Gastroesophageal sphincter (tissue), 4 donors: ENCODE data around the gene CYP4F11. TPM values are rescaled to one million over a fixed set of nuclear protein-coding genes. Genes with fewer than 3 reads are reported as not detected.
"Not testable (repeated sequence)": the region's sequence is repeated elsewhere in the genome, so short reads cannot be mapped to it uniquely, and the experiment has no call there.

Experiments
- ATAC-seq: fragments of 150-250 bp; one replicate; pipeline ENCODE4 v1.9.1; 2016; ENCODE audit warnings: mild to moderate bottlenecking, moderate library complexity
- H3K27ac ChIP-seq, 4 donors: fragments of 200-600 bp; sonication (generic) in 3 of 4; 1 replicate in 3 of 4; 2 replicates in 1 of 4; pipeline ENCODE4 v1.5.1; 2016 to 2019
- H3K27me3 ChIP-seq: fragments of 200-600 bp; sonication (generic); one replicate; pipeline ENCODE4 v1.5.1; 2019
- H3K36me3 ChIP-seq, 2 donors: fragments of 200-600 bp; sonication (generic); one replicate each; pipeline ENCODE4 v1.5.1; 2019; ENCODE audit warnings: control low read depth in 1 of 2
- H3K4me1 ChIP-seq, 3 donors: fragments of 200-600 bp; sonication (generic); 1 replicate in 2 of 3; 2 replicates in 1 of 3; pipeline ENCODE4 v1.5.1; 2016 to 2019; ENCODE audit warnings: control low read depth in 2 of 3
- H3K4me3 ChIP-seq, 2 donors: fragments of 200-600 bp; sonication (generic); one replicate each; pipeline ENCODE4 v1.5.1; 2019; ENCODE audit warnings: mild to moderate bottlenecking in 1 of 2, moderate library complexity in 1 of 2
- H3K9me3 ChIP-seq, 3 donors: fragments of 200-600 bp; sonication (generic); one replicate each; pipeline ENCODE4 v1.5.1; 2017 to 2019; ENCODE audit warnings: control low read depth in 2 of 3
- EP300 ChIP-seq: sonication (generic); formaldehyde crosslinking; IDR thresholded peaks from one replicate; pipeline ENCODE4 v1.6.1; 2017; ENCODE audit warnings: antibody characterized with exemption, mild to moderate bottlenecking
- POLR2A ChIP-seq, 2 donors: fragments of 450-650 bp; IDR thresholded peaks; one replicate each; pipeline ENCODE4 v1.6.1; 2017; ENCODE audit warnings: antibody characterized with exemption in 2 of 2, mild to moderate bottlenecking in 2 of 2, moderate library complexity in 1 of 2
- POLR2AphosphoS5 ChIP-seq: sonication (generic); formaldehyde crosslinking; IDR thresholded peaks from one replicate; pipeline ENCODE4 v1.6.1; 2017; ENCODE audit warnings: antibody characterized with exemption
- WGBS, 2 donors: methylation state at CpG; one replicate each; pipeline ENCODE4 v1.1.5; 2018; ENCODE audit warnings: low coverage in 1 of 2; 5-methylcytosine and 5-hydroxymethylcytosine counted together
- total RNA-seq, 4 donors: library from RNA; depleted of rRNA; stranded (reverse); fragments of >200 nt; gene quantifications; one replicate each; pipeline ENCODE4 v1.1.0, GENCODE V29; 2016
- TF ChIP-seq, protein P1 (sequence below), 4 experiments: fragments of 200-600 bp in 2 of 4; fragments of 450-650 bp in 2 of 4; sonication (generic) in 1 of 4; IDR thresholded peaks; one replicate each; pipeline ENCODE4 v1.5.1; 2017 to 2019; ENCODE audit warnings: antibody characterized with exemption in 4 of 4, mild to moderate bottlenecking in 2 of 4, moderate library complexity in 2 of 4

CYP4F11 gene
- total RNA-seq, 4 donors from 2014 or later, result 2.3 TPM; not detected in 2

- no CpG with 5 or more reads among the region's 44 CpGs for WGBS, 2 donors
- TF ChIP-seq POLR2A (IDR thresholded peaks at IDR 0.05) (no peak), POLR2AphosphoS5 (no peak), EP300 (no peak)
- TF ChIP-seq, protein P1, sequence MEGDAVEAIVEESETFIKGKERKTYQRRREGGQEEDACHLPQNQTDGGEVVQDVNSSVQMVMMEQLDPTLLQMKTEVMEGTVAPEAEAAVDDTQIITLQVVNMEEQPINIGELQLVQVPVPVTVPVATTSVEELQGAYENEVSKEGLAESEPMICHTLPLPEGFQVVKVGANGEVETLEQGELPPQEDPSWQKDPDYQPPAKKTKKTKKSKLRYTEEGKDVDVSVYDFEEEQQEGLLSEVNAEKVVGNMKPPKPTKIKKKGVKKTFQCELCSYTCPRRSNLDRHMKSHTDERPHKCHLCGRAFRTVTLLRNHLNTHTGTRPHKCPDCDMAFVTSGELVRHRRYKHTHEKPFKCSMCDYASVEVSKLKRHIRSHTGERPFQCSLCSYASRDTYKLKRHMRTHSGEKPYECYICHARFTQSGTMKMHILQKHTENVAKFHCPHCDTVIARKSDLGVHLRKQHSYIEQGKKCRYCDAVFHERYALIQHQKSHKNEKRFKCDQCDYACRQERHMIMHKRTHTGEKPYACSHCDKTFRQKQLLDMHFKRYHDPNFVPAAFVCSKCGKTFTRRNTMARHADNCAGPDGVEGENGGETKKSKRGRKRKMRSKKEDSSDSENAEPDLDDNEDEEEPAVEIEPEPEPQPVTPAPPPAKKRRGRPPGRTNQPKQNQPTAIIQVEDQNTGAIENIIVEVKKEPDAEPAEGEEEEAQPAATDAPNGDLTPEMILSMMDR (IDR thresholded peaks at IDR 0.05), result no peak
- Histone ChIP-seq H3K4me1 (peaks cover 0 to 6% (median 0%) of the 10 kb centered on the region in 3 donors), H3K27me3 (peaks cover 74% of the 10 kb centered on the region), H3K27ac (no peak overlapping the region), H3K4me3 (no peak overlapping the region), H3K9me3 (peaks cover 0 to 28% (median 0%) of the 10 kb centered on the region in 3 donors), H3K36me3 (no peaks in the 10 kb centered on the region)
- no peak for ATAC-seq
Measured at GRCh38 chr19:15911599-15912235, 22.6 kb downstream of the CYP4F11 start.

DNA sequence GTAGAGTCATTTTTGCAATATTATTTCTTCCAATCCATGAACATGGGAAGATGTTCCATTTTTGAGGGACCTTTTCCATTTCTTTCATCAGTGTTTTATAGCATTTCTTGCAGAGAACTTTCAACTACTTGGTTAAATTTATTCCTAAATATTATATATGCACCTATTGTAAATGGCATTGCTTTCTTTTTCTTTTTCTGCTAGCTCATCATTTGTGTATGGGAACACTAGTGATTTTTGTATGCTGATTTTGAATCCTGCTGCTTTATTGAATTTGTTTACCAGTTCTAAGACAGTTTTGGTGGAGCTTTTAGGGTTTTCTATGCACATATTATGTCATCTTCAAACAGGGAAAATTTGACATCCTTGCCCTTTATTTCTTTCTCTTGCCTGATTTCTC is 29.3 kb downstream of the CYP4F11 start:
- Histone ChIP-seq H3K27me3 (peaks cover 64% of the 10 kb centered on the region), H3K36me3 (no peaks in the 10 kb centered on the region), H3K9me3 (no peaks in the 10 kb centered on the region), H3K4me1 (no peaks in the 10 kb centered on the region), H3K27ac (no peak overlapping the region), H3K4me3 (no peak overlapping the region)
- no peak for ATAC-seq
- TF ChIP-seq POLR2AphosphoS5, result no peak
- TF ChIP-seq, protein P1 (IDR thresholded peaks at IDR 0.05), result no peak
- no peak for TF ChIP-seq EP300
- no peak for TF ChIP-seq POLR2A (IDR thresholded peaks at IDR 0.05)

DNA sequence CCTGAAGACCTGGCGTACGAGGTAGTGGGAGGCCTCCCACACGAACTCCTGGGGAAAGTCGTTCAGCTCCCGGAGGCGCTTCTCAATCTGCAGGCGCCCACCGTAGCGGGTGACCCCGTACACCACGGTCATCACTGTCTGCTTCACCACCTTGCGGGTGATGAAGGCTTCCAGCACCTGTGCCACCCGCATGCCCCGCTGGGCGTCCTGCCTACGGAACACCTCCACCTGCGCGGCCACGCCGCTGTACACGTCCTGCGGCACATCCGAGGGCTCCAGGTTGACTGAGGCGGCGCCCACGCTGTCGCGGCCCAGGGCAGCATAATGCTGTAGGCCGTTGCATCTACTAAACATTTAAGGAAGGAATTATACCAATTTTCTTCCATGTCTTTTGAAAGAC is 31.4 kb downstream of the CYP4F11 start:
- not testable (repeated sequence) for H3K4me3 ChIP-seq, H3K27ac ChIP-seq, H3K4me1 ChIP-seq, H3K9me3 ChIP-seq, H3K36me3 ChIP-seq, ATAC-seq
- WGBS, 2 donors, result 98% methylated on average over 6 of the region's 29 CpGs; no CpG with 5 or more reads in 1 of the 2 donors
- peaks cover 71% of the 10 kb centered on the region for H3K27me3 ChIP-seq

DNA sequence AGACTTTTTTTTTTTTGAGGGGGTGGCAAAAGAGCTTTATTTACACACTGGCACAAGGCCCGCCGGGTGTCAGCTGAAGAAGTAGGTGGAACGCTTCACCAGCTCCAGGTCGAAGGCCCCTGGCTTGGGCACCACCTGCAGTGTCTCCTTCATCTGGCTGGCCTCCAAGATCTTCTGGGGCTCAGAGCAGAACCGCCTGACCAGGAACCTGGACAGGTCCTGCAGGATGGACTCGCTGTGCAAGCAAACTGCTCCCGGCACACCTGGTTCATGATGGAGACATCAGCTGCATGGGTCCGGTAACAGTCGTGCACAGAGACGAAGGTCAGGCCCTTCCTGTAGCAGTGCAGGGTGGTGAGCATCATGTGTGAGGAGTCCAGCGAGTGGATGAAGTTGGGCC is 32.1 kb downstream of the CYP4F11 start:
- H3K27ac ChIP-seq, result no peak overlapping the region
- no peak for ATAC-seq
- H3K36me3 ChIP-seq, result no peaks in the 10 kb centered on the region
- 78 to 97% methylated on average over 4 to 5 of the region's 11 CpGs for WGBS, 2 donors
- TF ChIP-seq POLR2A (IDR thresholded peaks at IDR 0.05) (no peak), POLR2AphosphoS5 (no peak), EP300 (no peak)
- TF ChIP-seq, protein P1 (IDR thresholded peaks at IDR 0.05), result no peak
- no peaks in the 10 kb centered on the region for H3K9me3 ChIP-seq
- peaks cover 71% of the 10 kb centered on the region for H3K27me3 ChIP-seq
- no peaks in the 10 kb centered on the region for H3K4me1 ChIP-seq
- no peak overlapping the region for H3K4me3 ChIP-seq

DNA sequence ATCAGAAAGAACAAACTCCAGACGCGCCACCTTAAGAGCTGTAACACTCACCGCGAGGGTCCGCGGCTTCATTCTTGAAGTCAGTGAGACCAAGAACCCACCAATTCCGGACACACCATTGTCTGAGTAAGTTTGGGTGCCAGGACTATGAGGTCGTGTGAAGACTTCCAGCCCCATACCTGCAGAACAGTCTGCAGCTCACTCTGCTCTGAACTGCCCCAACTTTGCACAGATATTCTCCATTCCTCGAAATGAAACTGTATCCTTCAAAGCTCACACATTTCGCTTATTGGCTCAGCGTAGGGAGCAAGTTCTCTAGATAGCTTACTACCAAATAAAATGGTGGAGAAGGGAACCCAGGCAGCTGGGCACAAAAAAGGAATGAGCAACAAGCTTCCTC is 33.8 kb downstream of the CYP4F11 start:
- no peak overlapping the region for H3K4me3 ChIP-seq
- no peak overlapping the region for H3K27ac ChIP-seq
- H3K36me3 ChIP-seq, result no peaks in the 10 kb centered on the region
- peaks cover 72% of the 10 kb centered on the region for H3K27me3 ChIP-seq
- H3K9me3 ChIP-seq, result no peaks in the 10 kb centered on the region
- ATAC-seq, result no peak
- WGBS, 2 donors, result 52 to 80% methylated on average over 3 to 5 of the region's 11 CpGs
- no peak for TF ChIP-seq POLR2AphosphoS5
- TF ChIP-seq, protein P1 (IDR thresholded peaks at IDR 0.05), result no peak
- TF ChIP-seq POLR2A (IDR thresholded peaks at IDR 0.05), result no peak
- TF ChIP-seq EP300, result no peak
- H3K4me1 ChIP-seq, result no peaks in the 10 kb centered on the region

DNA sequence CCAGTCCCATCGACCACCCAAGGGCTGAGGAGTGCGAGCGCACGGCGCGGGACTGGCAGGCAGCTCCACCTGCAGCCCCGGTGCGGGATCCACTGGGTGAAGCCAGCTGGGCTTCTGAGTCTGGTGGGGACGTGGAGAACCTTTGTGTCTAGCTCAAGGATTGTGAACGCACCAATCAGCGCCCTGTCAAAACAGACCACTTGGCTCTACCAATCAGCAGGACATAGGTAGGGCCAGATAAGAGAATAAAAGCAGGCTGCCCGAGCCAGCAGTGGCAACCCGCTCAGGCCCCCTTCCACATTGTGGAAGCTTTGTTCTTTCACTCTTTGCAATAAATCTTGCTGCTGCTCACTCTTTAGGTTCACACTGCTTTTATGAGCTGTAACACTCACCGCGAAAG is 34.3 kb downstream of the CYP4F11 start:
- not testable (repeated sequence) for H3K9me3 ChIP-seq, H3K4me1 ChIP-seq, H3K4me3 ChIP-seq, H3K27ac ChIP-seq, H3K36me3 ChIP-seq, ATAC-seq
- WGBS, 2 donors, result 13 to 19% methylated on average over 2 to 3 of the region's 15 CpGs
- peaks cover 72% of the 10 kb centered on the region for H3K27me3 ChIP-seq

DNA sequence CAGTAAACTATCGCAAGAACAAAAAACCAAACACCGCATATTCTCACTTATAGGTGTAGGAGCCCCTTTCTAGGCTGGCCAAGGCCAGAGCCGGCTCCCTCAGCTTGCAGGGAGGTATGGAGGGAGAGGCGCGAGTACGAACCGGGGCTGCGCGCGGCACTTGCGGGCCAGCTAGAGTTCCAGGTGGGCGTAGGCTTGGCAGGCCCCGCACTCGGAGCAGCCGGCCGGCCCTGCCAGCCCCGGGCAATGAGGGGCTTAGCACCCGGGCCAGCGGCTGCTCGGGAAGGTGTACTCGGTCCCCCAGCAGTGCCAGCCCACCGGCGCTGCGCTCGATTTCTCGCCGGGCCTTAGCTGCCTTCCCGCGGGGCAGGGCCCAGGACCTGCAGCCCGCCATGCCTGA is 34.8 kb downstream of the CYP4F11 start:
- not testable (repeated sequence) for H3K4me3 ChIP-seq, H3K4me1 ChIP-seq

More for the DNA sequence above, 34.8 kb downstream of the CYP4F11 start:
- peaks cover 74% of the 10 kb centered on the region for H3K27me3 ChIP-seq
- not testable (repeated sequence) for H3K27ac ChIP-seq, ATAC-seq, H3K36me3 ChIP-seq, H3K9me3 ChIP-seq
- whole genome bisulfite sequencing, 2 donors, result 42% methylated on average over 2 of the region's 30 CpGs; no CpG with 5 or more reads in 1 of the 2 donors
